Tibial nerve (tissue), 3 donors: ENCODE data around the gene KIAA0753.

ENCODE experiments used
- CTCF ChIP-seq, 5 experiments: fragments of 200-600 bp in 3 of 5; fragments of 450-650 bp in 2 of 5; sonication (generic) in 3 of 5; IDR thresholded peaks; one replicate each; pipeline ENCODE4 v1.5.1; 2016 to 2019; ENCODE audit warnings: antibody characterized with exemption in 5 of 5, mild to moderate bottlenecking in 3 of 5, moderate library complexity in 2 of 5
- POLR2A ChIP-seq, 2 donors: fragments of 450-650 bp; IDR thresholded peaks; one replicate each; pipeline ENCODE4 v1.6.1; 2017; ENCODE audit warnings: antibody characterized with exemption in 2 of 2, mild to moderate bottlenecking in 2 of 2, moderate library complexity in 2 of 2

DNA sequence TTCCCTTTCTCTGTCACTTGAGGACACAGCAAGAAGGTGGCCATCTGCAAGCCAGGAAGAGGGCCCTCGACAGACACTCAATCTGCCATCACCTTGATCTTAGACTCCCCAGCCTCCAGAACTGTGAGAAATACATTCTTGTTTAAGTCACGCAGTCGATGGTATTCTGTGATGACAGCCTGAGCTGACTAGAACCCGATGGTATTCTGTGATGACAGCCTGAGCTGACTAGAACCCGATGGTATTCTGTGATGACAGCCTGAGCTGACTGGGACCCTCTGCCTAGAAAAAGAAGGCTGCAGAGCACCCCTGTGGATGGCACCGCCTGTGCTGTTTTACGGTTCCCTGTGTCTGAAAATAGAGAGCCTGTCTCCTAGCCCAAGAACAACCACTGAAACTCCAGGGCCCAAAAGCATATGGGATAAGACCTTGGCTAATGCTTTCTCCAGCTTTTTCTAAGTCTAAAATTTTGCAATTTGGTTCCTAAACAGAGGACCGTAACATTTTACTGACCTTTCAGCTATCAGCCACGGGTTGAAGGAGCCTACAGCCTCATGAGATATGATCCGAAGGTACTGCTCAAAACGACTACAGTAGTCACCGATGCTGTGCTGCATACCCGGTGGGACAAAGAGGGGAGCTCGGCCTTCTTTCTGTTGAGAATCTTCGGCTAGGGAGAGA lies 51.1 kb downstream of the KIAA0753 start:
- TF ChIP-seq CTCF (IDR thresholded peaks at IDR 0.05) (no peak), POLR2A (IDR thresholded peaks at IDR 0.05) (no peak)
